HepG2 (cell line): Measurements from ENCODE around the gene SLC9A9. TPM values are rescaled to one million over a fixed set of nuclear protein-coding genes. Genes with fewer than 3 reads are reported as not detected.

Source experiments
- ATAC-seq: fragments of 200-7000 bp; cut with Tn5 transposase; 3 replicates; pipeline ENCODE4 v1.9.1; 2020; ENCODE audit warnings: mild to moderate bottlenecking, moderate library complexity
- BruUV-seq: library from RNA; stranded (reverse); fragments of 400-500 nt; replicated peaks from 2 replicates; lab custom pipeline; 2021; lab: Mats Ljungman, UMichigan
- CTCF ChIA-PET: fragments of 300-600 bp; formaldehyde crosslinking; extraction: SDS; loops from one replicate; lab custom pipeline; 2021; ENCODE audit warnings: low total read pairs, inconsistent platforms, low intra/inter-chr PET ratio; lab: Yijun Ruan, JAX
- POLR2A ChIA-PET: fragments of 350-600 bp; sonication (Branson Sonifier 250); formaldehyde crosslinking; loops from one replicate; lab custom pipeline; 2020; ENCODE audit warnings: antibody characterized with exemption, inconsistent platforms; lab: Yijun Ruan, JAX
- DNase-seq: peaks from one replicate; pipeline ENCODE4 v3.0.0-alpha.2; 2015; ENCODE audit warnings: low spot score
- FAIRE-seq: peaks from 3 replicates; lab custom pipeline; 2011; peaks lifted over from hg19 to GRCh38; lab: Jason Lieb, UNC
- H2AFZ ChIP-seq: one replicate; pipeline ENCODE4 v1.6.1; 2011; ENCODE audit warnings: low read length, inconsistent platforms
- H3K27ac ChIP-seq: fragments of 300-600 bp; 3 replicates; pipeline ENCODE4 v1.8.0; 2011; ENCODE audit warnings: mixed run types, mild to moderate bottlenecking, mixed read lengths, low read length, inconsistent platforms; ENCODE audit not compliant: insufficient read depth; ENCODE audit errors: extremely low read length
- H3K27me3 ChIP-seq, 2 experiments: fragments of 200-600 bp in 1 of 2; 2 replicates in 1 of 2; 3 replicates in 1 of 2; pipeline versions ENCODE4 v1.6.0 to v1.8.0; 2011; ENCODE audit warnings: low read length in 2 of 2, mild to moderate bottlenecking in 2 of 2, moderate library complexity in 2 of 2, inconsistent platforms in 1 of 2; ENCODE audit not compliant: insufficient read depth in 2 of 2, control insufficient read depth in 1 of 2
- H3K36me3 ChIP-seq, 2 experiments: fragments of 200-600 bp in 1 of 2; replicated peaks in 1 of 2; 2 replicates in 1 of 2; 3 replicates in 1 of 2; pipeline versions ENCODE4 v1.5.1 to v1.8.0; 2011; ENCODE audit warnings: low read length in 2 of 2, inconsistent platforms in 1 of 2; ENCODE audit not compliant: insufficient read depth in 2 of 2, control insufficient read depth in 1 of 2
- H3K4me1 ChIP-seq: 2 replicates; pipeline ENCODE4 v1.5.1; 2012; ENCODE audit warnings: low read length, inconsistent platforms; ENCODE audit not compliant: insufficient read depth
- H3K4me2 ChIP-seq: 2 replicates; pipeline ENCODE4 v1.6.0; 2011; ENCODE audit warnings: low read depth, low read length, inconsistent platforms
- H3K4me3 ChIP-seq, 3 experiments: fragments of 200-600 bp in 1 of 3; sonication (generic), shearing (Covaris generic) in 1 of 3; replicated peaks in 1 of 3; 2 replicates each; pipeline ENCODE4 v1.5.1; 2011 to 2016; ENCODE audit warnings: low read length in 3 of 3, inconsistent platforms in 2 of 3, low read depth in 2 of 3, mild to moderate bottlenecking in 2 of 3, control low read depth in 1 of 3, mixed read lengths in 1 of 3; ENCODE audit not compliant: insufficient read depth in 1 of 3
- H3K79me2 ChIP-seq: one replicate; pipeline ENCODE4 v1.6.1; 2011; ENCODE audit warnings: low read length, inconsistent platforms; ENCODE audit not compliant: insufficient read depth
- H3K9ac ChIP-seq: 2 replicates; pipeline ENCODE4 v1.6.0; 2011; ENCODE audit warnings: mild to moderate bottlenecking, low read depth, low read length, inconsistent platforms; ENCODE audit not compliant: insufficient read depth
- H3K9me3 ChIP-seq: 2 replicates; pipeline ENCODE4 v1.5.1; 2012; ENCODE audit warnings: mild to moderate bottlenecking, low read length
- H4K20me1 ChIP-seq: 2 replicates; pipeline ENCODE4 v1.6.0; 2011; ENCODE audit warnings: inconsistent platforms, mild to moderate bottlenecking, low read length, moderate library complexity; ENCODE audit not compliant: insufficient read depth
- CBX1 ChIP-seq: IDR thresholded peaks from one replicate; pipeline ENCODE4 v1.6.1; 2016; ENCODE audit warnings: antibody characterized with exemption, low read depth
- EZH2 ChIP-seq: conservative IDR thresholded peaks from 2 replicates; pipeline ENCODE4 v1.6.1; 2012; ENCODE audit warnings: mild to moderate bottlenecking, low read depth, low read length, moderate library complexity
- GABPB1 ChIP-seq: IDR thresholded peaks from 2 replicates; pipeline ENCODE4 v1.6.1; 2016; ENCODE audit warnings: mild to moderate bottlenecking, missing genetic modification reagents, moderate library complexity, missing compliant biosample characterization
- KLF11 ChIP-seq: IDR thresholded peaks from 2 replicates; pipeline ENCODE4 v1.6.1; 2016; ENCODE audit warnings: missing compliant biosample characterization
- RNF2 ChIP-seq: fragments of 450-650 bp; conservative IDR thresholded peaks from 2 replicates; pipeline ENCODE4 v1.6.1; 2016; ENCODE audit warnings: low read depth
- STAT6 ChIP-seq: sonication (generic); formaldehyde crosslinking; IDR thresholded peaks from 2 replicates; pipeline ENCODE4 v1.4.0; 2020; ENCODE audit warnings: missing genetic modification reagents, mild to moderate bottlenecking, borderline replicate concordance
- THAP9 ChIP-seq: sonication (generic); formaldehyde crosslinking; IDR thresholded peaks from 2 replicates; pipeline ENCODE4; 2020; ENCODE audit warnings: missing genetic modification reagents, mild to moderate bottlenecking, borderline replicate concordance
- THRA ChIP-seq: sonication (generic); formaldehyde crosslinking; IDR thresholded peaks from 2 replicates; pipeline ENCODE4 v1.4.0; 2020; ENCODE audit warnings: missing genetic modification reagents, borderline replicate concordance
- ZNF496 ChIP-seq: sonication (generic); formaldehyde crosslinking; IDR thresholded peaks from 2 replicates; pipeline ENCODE4 v1.8.1; 2023; ENCODE audit warnings: mild to moderate bottlenecking, moderate library complexity, missing genetic modification reagents; ENCODE audit not compliant: insufficient replicate concordance
- ZNF557 ChIP-seq: sonication (generic); formaldehyde crosslinking; IDR thresholded peaks from 2 replicates; pipeline ENCODE4 v1.4.0; 2020; ENCODE audit warnings: missing genetic modification reagents
- ZSCAN25 ChIP-seq: sonication (generic); formaldehyde crosslinking; IDR thresholded peaks from 2 replicates; pipeline ENCODE4 v1.8.0; 2022; ENCODE audit warnings: mild to moderate bottlenecking, missing genetic modification reagents
- WGBS: methylation state at CpG from one replicate; pipeline ENCODE4 v1.1.6; 2017; ENCODE audit warnings: low lambda C conversion rate; 5-methylcytosine and 5-hydroxymethylcytosine counted together
- in situ Hi-C: cut with HindIII; loops from 2 replicates; pipeline ENCODE4 v1.10.0; 2017; ENCODE audit warnings: low pct_unique_long_range_greater_than_20kb; ENCODE audit not compliant: extremely low pct_ligation_motif_present
- intact Hi-C: fragments of 100-400 bp; cut with micrococcal nuclease; formaldehyde crosslinking; loops from one replicate; pipeline ENCODE4 v1.10.0; 2022; ENCODE audit not compliant: unreplicated experiment
- polyA plus RNA-seq, 8 experiments: library from polyadenylated mRNA; depleted of rRNA in 3 of 8; stranded (reverse) in 7 of 8; unstranded in 1 of 8; fragments of >200 nt; fragmentation: Illumina TruSeq in 4 of 8; extraction: Trizol in 4 of 8; gene quantifications; 2 replicates each; pipeline versions ENCODE4 v1.2.1 to v1.2.3, GENCODE V29; 2011 to 2016; ENCODE audit warnings: low read depth in 4 of 8, missing spikeins in 1 of 8, mixed read lengths in 1 of 8; ENCODE audit not compliant: insufficient read depth in 1 of 8
- total RNA-seq, 5 experiments: library from RNA; depleted of rRNA; stranded (reverse); fragments of >200 nt; fragmentation: Illumina TruSeq; extraction: Trizol; gene quantifications; 2 replicates each; pipeline ENCODE4 v1.2.3, GENCODE V29; 2016; ENCODE audit warnings: low read depth in 1 of 5
- TF ChIP-seq, protein P1 (sequence below): sonication (generic); formaldehyde crosslinking; conservative IDR thresholded peaks from 2 replicates; pipeline ENCODE4 v1.5.0; 2020; ENCODE audit warnings: missing genetic modification reagents
- TF ChIP-seq, protein P2 (sequence below): sonication (generic); formaldehyde crosslinking; IDR thresholded peaks from 2 replicates; pipeline ENCODE4 v1.5.0; 2020; ENCODE audit warnings: missing genetic modification reagents, mild to moderate bottlenecking, borderline replicate concordance

Gene SLC9A9
- total and polyA plus RNA-seq, 2 of the 13 experiments (the other 11 are each of a cell fraction or from before 2014, with no cell fraction given): not detected

- TF ChIP-seq, protein P1, sequence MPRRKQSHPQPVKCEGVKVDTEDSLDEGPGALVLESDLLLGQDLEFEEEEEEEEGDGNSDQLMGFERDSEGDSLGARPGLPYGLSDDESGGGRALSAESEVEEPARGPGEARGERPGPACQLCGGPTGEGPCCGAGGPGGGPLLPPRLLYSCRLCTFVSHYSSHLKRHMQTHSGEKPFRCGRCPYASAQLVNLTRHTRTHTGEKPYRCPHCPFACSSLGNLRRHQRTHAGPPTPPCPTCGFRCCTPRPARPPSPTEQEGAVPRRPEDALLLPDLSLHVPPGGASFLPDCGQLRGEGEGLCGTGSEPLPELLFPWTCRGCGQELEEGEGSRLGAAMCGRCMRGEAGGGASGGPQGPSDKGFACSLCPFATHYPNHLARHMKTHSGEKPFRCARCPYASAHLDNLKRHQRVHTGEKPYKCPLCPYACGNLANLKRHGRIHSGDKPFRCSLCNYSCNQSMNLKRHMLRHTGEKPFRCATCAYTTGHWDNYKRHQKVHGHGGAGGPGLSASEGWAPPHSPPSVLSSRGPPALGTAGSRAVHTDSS (CRISPR knock-in tag): no peak
- TF ChIP-seq GABPB1 (CRISPR knock-in tag) (no peak), KLF11 (CRISPR knock-in tag) (no peak), ZNF557 (no peak), RNF2 (no peak), CBX1 (no peak)
Observed at GRCh38 chr3:143217283-143217682, 631.0 kb downstream of the SLC9A9 start (continued).

DNA sequence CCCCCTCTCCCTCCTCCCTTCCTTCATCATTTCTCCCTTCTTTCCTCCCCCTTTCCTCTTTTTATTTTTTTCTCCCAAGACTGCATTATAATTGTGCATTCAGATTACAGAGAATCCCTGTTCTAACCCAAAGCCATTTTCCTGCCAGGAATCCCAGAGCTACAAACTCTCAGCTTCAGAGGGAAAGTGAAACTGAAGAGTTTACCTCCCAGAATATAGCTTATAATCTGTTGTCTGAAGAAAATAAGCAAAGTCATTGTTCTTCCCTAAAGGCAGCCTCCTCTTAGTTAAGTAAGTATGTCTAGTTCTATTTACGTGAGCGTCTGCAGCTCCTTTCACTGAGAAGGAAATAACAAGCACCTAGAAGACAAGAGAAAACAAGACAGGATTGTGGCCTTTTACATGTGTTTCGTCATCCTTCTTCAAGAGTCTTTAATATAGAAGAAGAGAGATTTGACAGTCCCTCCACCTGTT is 631.5 kb downstream of the SLC9A9 start:
- H3K9me3 ChIP-seq: no peaks in the 10 kb centered on the region
- H2AFZ ChIP-seq: no peak overlapping the region
- no peaks in the 10 kb centered on the region for H3K36me3 ChIP-seq
- POLR2A ChIA-PET: no interaction called here
- H3K4me2 ChIP-seq: no peak overlapping the region
- H3K79me2 ChIP-seq: no peaks in the 10 kb centered on the region
- ATAC-seq: no peak
- no peak for DNase-seq
- no peak overlapping the region for H3K4me3 ChIP-seq
- H3K27ac ChIP-seq: no peak overlapping the region
- no peaks in the 10 kb centered on the region for H4K20me1 ChIP-seq
- in situ Hi-C loops (no loop called here), intact Hi-C loops (no loop called here)
- no peak overlapping the region for H3K9ac ChIP-seq
- H3K4me1 ChIP-seq: no peaks in the 10 kb centered on the region
- no peak for FAIRE-seq
- BruUV-seq: no TSS peak
- WGBS: 20% methylated on average over 3 of the region's 3 CpGs
- CTCF ChIA-PET: no interaction called here
- H3K27me3 ChIP-seq: no peaks in the 10 kb centered on the region
- no peak for TF ChIP-seq THRA (CRISPR knock-in tag)
- TF ChIP-seq CBX1: no peak
- TF ChIP-seq ZSCAN25 (CRISPR knock-in tag): no peak
- no peak for TF ChIP-seq THAP9
- no peak for TF ChIP-seq STAT6 (CRISPR knock-in tag)
- TF ChIP-seq, protein P2, sequence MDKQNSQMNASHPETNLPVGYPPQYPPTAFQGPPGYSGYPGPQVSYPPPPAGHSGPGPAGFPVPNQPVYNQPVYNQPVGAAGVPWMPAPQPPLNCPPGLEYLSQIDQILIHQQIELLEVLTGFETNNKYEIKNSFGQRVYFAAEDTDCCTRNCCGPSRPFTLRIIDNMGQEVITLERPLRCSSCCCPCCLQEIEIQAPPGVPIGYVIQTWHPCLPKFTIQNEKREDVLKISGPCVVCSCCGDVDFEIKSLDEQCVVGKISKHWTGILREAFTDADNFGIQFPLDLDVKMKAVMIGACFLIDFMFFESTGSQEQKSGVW (CRISPR knock-in tag): no peak
- no peak for TF ChIP-seq EZH2
- TF ChIP-seq ZNF496: no peak
